ENCODE measurements around the gene TBC1D24. TPM values are rescaled to one million over a fixed set of nuclear protein-coding genes. Genes with fewer than 3 reads are reported as not detected.

Gene TBC1D24
- total and polyA plus RNA-seq, 2 experiments from 2014 or later: 5.4 to 21.0 TPM

DNA sequence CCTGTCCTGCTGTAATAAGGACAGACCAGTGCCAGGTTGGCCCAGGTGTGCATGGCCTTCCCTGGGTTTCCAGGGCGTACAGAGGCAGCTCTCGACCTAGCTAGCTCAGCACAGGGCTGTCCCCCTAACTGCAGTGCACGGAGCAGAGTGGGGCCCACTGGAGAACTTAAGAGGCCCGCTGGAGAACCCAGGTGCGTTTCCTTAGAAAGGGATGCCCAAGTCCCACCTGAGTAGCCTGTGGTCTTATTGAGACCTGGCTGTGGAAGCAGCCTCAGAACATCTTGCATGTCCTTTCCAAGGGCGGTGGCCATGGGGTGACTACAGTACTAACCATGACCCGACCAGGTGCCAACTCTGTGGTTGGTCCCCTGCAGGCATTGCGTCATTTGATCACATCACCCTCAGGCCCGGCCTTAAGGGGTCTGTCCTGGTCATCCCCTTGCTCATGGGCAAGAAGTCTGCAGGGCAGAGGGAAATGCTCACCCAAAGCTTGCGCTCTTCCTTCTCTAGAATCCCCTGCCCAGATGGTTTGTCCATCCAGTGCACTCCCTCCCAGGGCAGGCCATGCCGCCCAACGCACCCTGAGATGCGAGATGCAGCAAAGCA lies 49.0 kb upstream of the TBC1D24 start (continued):
- TF ChIP-seq, protein P1, sequence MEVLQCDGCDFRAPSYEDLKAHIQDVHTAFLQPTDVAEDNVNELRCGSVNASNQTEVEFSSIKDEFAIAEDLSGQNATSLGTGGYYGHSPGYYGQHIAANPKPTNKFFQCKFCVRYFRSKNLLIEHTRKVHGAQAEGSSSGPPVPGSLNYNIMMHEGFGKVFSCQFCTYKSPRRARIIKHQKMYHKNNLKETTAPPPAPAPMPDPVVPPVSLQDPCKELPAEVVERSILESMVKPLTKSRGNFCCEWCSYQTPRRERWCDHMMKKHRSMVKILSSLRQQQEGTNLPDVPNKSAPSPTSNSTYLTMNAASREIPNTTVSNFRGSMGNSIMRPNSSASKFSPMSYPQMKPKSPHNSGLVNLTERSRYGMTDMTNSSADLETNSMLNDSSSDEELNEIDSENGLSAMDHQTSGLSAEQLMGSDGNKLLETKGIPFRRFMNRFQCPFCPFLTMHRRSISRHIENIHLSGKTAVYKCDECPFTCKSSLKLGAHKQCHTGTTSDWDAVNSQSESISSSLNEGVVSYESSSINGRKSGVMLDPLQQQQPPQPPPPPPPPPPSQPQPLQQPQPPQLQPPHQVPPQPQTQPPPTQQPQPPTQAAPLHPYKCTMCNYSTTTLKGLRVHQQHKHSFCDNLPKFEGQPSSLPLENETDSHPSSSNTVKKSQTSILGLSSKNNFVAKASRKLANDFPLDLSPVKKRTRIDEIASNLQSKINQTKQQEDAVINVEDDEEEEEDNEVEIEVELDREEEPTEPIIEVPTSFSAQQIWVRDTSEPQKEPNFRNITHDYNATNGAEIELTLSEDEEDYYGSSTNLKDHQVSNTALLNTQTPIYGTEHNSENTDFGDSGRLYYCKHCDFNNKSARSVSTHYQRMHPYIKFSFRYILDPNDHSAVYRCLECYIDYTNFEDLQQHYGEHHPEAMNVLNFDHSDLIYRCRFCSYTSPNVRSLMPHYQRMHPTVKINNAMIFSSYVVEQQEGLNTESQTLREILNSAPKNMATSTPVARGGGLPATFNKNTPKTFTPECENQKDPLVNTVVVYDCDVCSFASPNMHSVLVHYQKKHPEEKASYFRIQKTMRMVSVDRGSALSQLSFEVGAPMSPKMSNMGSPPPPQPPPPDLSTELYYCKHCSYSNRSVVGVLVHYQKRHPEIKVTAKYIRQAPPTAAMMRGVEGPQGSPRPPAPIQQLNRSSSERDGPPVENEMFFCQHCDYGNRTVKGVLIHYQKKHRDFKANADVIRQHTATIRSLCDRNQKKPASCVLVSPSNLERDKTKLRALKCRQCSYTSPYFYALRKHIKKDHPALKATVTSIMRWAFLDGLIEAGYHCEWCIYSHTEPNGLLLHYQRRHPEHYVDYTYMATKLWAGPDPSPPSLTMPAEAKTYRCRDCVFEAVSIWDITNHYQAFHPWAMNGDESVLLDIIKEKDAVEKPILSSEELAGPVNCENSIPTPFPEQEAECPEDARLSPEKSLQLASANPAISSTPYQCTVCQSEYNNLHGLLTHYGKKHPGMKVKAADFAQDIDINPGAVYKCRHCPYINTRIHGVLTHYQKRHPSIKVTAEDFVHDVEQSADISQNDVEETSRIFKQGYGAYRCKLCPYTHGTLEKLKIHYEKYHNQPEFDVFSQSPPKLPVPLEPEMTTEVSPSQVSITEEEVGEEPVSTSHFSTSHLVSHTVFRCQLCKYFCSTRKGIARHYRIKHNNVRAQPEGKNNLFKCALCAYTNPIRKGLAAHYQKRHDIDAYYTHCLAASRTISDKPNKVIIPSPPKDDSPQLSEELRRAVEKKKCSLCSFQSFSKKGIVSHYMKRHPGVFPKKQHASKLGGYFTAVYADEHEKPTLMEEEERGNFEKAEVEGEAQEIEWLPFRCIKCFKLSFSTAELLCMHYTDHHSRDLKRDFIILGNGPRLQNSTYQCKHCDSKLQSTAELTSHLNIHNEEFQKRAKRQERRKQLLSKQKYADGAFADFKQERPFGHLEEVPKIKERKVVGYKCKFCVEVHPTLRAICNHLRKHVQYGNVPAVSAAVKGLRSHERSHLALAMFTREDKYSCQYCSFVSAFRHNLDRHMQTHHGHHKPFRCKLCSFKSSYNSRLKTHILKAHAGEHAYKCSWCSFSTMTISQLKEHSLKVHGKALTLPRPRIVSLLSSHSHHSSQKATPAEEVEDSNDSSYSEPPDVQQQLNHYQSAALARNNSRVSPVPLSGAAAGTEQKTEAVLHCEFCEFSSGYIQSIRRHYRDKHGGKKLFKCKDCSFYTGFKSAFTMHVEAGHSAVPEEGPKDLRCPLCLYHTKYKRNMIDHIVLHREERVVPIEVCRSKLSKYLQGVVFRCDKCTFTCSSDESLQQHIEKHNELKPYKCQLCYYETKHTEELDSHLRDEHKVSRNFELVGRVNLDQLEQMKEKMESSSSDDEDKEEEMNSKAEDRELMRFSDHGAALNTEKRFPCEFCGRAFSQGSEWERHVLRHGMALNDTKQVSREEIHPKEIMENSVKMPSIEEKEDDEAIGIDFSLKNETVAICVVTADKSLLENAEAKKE (CRISPR knock-in tag; IDR thresholded peaks at IDR 0.05): no peak
- TF ChIP-seq, protein P2, sequence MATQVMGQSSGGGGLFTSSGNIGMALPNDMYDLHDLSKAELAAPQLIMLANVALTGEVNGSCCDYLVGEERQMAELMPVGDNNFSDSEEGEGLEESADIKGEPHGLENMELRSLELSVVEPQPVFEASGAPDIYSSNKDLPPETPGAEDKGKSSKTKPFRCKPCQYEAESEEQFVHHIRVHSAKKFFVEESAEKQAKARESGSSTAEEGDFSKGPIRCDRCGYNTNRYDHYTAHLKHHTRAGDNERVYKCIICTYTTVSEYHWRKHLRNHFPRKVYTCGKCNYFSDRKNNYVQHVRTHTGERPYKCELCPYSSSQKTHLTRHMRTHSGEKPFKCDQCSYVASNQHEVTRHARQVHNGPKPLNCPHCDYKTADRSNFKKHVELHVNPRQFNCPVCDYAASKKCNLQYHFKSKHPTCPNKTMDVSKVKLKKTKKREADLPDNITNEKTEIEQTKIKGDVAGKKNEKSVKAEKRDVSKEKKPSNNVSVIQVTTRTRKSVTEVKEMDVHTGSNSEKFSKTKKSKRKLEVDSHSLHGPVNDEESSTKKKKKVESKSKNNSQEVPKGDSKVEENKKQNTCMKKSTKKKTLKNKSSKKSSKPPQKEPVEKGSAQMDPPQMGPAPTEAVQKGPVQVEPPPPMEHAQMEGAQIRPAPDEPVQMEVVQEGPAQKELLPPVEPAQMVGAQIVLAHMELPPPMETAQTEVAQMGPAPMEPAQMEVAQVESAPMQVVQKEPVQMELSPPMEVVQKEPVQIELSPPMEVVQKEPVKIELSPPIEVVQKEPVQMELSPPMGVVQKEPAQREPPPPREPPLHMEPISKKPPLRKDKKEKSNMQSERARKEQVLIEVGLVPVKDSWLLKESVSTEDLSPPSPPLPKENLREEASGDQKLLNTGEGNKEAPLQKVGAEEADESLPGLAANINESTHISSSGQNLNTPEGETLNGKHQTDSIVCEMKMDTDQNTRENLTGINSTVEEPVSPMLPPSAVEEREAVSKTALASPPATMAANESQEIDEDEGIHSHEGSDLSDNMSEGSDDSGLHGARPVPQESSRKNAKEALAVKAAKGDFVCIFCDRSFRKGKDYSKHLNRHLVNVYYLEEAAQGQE (IDR thresholded peaks at IDR 0.05; ENCODE audit: unreplicated experiment): no peak

DNA sequence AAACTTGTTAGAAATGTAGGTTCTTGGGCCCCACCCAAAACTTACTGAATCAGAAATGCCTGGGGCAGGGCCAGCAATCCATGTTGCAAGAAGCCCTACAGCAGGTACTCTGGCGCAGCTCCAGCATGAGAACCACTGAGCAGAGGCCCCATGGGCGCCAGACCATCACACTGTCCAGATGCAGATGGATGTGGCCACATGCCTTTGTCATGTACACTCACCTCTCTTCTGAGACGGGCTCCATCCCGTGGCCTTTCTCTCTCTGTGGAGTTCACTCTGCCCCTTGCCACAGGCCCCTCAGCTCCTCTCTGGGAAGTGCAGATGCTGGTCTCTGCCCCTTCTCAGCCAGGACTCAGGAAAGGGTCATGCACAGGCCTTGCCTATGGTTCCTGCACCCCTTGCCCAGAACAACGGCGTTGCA lies 48.0 kb upstream of the TBC1D24 start:
- H2AFZ ChIP-seq: no peak overlapping the region
- H3F3A ChIP-seq (replicated peaks; ENCODE audit: low read depth): 0 out of 2 replicates have a peak, but pooled peaks cover 14% of the 10 kb centered on the region
- peaks cover 15% of the 10 kb centered on the region for H4K20me1 ChIP-seq (replicated peaks; ENCODE audit: insufficient read depth)
- no peaks in the 10 kb centered on the region; the same call in 2 of the 3 replicates for H3K9me3 Mint-ChIP-seq
- no peaks in the 10 kb centered on the region for H3K27me3 ChIP-seq (ENCODE audit: insufficient read depth)
- no peaks in the 10 kb centered on the region for H3K9me2 ChIP-seq (ENCODE audit: insufficient read depth)
- H3K4me3 ChIP-seq: no peak overlapping the region
- H3K36me3 ChIP-seq (ENCODE audit: insufficient read depth): peaks cover 11% of the 10 kb centered on the region
- H3K27me3 Mint-ChIP-seq (ENCODE audit: insufficient read depth, low read depth, poor library complexity): peaks cover 21% of the 10 kb centered on the region
- H3K27ac ChIP-seq (ENCODE audit: low read depth): no peak overlapping the region
- no peak for DNase-seq (ENCODE audit: low spot score)
- H3K4me2 ChIP-seq: no peak overlapping the region
- H3K4me1 ChIP-seq (ENCODE audit: insufficient read depth): peaks cover 11% of the 10 kb centered on the region; the same call in 1 of the 2 replicates
- H3K4me3 Mint-ChIP-seq: no peak overlapping the region
- peaks cover 19% of the 10 kb centered on the region for H3K36me3 Mint-ChIP-seq (ENCODE audit: low read depth)
- H3K79me2 ChIP-seq (replicated peaks; ENCODE audit: insufficient read depth): peaks cover 22% of the 10 kb centered on the region
- no peak overlapping the region for H3K27ac Mint-ChIP-seq
- ATAC-seq: no peak
- H3K4me1 Mint-ChIP-seq: peaks cover 21% of the 10 kb centered on the region
- TF ChIP-seq POLR2AphosphoS5 (IDR thresholded peaks at IDR 0.05; ENCODE audit: low read depth): no peak
- TF ChIP-seq, protein P3, sequence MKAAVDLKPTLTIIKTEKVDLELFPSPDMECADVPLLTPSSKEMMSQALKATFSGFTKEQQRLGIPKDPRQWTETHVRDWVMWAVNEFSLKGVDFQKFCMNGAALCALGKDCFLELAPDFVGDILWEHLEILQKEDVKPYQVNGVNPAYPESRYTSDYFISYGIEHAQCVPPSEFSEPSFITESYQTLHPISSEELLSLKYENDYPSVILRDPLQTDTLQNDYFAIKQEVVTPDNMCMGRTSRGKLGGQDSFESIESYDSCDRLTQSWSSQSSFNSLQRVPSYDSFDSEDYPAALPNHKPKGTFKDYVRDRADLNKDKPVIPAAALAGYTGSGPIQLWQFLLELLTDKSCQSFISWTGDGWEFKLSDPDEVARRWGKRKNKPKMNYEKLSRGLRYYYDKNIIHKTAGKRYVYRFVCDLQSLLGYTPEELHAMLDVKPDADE (IDR thresholded peaks at IDR 0.05): no peak
- no peak for TF ChIP-seq STAT1 (IDR thresholded peaks at IDR 0.05; ENCODE audit: unreplicated experiment)
- TF ChIP-seq, protein P4, sequence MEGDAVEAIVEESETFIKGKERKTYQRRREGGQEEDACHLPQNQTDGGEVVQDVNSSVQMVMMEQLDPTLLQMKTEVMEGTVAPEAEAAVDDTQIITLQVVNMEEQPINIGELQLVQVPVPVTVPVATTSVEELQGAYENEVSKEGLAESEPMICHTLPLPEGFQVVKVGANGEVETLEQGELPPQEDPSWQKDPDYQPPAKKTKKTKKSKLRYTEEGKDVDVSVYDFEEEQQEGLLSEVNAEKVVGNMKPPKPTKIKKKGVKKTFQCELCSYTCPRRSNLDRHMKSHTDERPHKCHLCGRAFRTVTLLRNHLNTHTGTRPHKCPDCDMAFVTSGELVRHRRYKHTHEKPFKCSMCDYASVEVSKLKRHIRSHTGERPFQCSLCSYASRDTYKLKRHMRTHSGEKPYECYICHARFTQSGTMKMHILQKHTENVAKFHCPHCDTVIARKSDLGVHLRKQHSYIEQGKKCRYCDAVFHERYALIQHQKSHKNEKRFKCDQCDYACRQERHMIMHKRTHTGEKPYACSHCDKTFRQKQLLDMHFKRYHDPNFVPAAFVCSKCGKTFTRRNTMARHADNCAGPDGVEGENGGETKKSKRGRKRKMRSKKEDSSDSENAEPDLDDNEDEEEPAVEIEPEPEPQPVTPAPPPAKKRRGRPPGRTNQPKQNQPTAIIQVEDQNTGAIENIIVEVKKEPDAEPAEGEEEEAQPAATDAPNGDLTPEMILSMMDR (conservative IDR thresholded peaks at IDR 0.05; ENCODE audit: low read depth in 2 of 2): no peak
- TF ChIP-seq, protein P2 (IDR thresholded peaks at IDR 0.05; ENCODE audit: unreplicated experiment): no peak
- no peak for TF ChIP-seq JUNB (IDR thresholded peaks at IDR 0.05; ENCODE audit: unreplicated experiment)
